ENCODE data around the gene ZNF423. TPM values are rescaled to one million over a fixed set of nuclear protein-coding genes. Genes with fewer than 3 reads are reported as not detected.

Gene ZNF423
- total RNA-seq, 1 experiment from 2014 or later = 43.6 TPM

DNA sequence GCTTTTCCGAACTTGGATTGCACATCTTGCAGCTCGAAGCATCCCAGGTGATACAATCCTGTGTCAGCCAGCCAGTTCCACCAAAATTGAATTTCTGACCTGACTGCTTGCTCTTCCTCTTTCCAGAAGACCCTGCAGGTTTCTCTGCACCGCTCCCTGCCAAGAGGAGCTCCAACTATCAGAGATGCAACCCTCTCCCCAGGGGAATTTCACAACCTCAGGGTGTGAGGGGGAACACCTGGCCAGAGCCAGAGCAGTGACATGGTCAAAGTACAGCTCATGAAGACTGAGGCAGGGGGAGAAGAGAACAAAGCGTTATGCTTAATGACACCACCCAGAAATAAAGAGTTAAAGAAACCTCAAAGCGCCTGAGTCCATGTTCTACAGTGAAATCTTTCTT, 25.0 kb downstream of the ZNF423 start:
- DNase-seq = no peak
- Histone ChIP-seq H3K4me3 (ENCODE audit: insufficient read depth, low read depth, low read length) (no peak overlapping the region), H3K27me3 (ENCODE audit: control insufficient read depth, insufficient read depth, low read length) (no peaks in the 10 kb centered on the region), H3K36me3 (replicated peaks; ENCODE audit: control insufficient read depth, insufficient read depth, low read length) (no peaks in the 10 kb centered on the region; the same call in 1 of the 2 replicates)

DNA sequence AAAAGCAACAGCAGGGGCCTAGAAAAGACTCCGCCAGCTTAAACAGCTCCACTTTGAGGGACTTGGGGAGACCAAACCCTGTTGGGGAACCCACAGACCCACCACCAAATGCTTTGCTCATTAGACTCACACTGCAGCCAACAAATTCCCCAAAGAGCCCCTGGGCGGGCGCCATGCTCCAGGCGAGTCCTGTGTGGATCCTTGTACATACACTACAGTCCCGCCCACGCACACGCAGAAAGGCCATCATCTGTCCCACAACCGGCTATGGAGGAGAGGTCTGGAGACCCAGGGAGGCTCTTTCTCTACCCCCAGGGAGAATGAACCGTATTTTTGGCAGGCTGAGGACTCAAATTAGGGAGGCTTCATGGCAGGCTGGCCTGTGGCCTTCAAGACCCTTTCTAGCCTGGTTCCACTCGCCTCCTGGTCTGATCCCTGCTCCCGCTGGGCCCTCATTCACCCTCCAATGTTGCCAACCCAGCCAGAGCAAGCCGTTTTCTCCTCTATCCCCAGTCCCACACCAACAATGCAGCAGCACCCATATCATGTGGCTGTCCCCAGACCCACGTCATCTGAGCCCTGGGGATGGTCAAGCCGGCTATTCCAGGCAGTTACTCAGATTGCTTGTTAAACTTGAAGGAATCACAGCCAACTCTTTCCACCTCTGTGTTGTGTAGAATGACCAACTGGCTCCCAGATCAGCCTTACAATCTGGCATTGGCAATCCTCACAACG, 27.2 kb downstream of the ZNF423 start:
- H3K27me3 ChIP-seq (ENCODE audit: control insufficient read depth, insufficient read depth, low read length) = no peaks in the 10 kb centered on the region
- no peak overlapping the region for H3K4me3 ChIP-seq (ENCODE audit: insufficient read depth, low read depth, low read length)
- H3K36me3 ChIP-seq (replicated peaks; ENCODE audit: control insufficient read depth, insufficient read depth, low read length) = no peaks in the 10 kb centered on the region; the same call in 1 of the 2 replicates
- DNase-seq = no peak

DNA sequence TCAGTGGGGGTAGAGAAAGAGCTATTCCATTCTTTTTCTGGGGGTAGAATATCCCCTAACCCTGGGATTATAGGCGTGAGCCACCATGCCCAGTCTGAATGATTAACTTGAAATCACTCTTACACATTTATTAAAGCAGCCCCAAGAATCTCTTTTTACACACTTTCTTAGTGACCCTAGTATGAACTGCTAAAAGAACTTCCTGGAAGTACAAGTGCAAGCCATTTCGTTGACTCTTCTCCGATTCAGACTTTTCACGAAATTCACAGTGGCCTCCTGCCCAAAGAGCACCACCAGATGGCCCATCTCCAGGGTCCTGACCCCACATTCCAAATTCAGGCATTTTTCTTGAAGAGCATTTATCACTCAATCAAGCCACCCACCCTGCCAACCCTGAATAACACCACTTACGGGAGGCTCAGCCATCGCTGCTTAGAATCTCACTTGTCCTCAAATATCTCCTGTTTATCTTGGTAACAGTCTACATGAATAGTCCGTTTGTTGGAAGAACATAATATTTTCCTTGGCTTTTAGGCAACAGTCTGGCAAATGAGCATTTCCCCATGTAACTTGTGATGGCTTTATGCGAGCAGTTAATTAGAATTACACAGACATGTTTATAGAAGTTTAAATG, 28.0 kb downstream of the ZNF423 start:
- H3K27me3 ChIP-seq (ENCODE audit: control insufficient read depth, insufficient read depth, low read length) = no peaks in the 10 kb centered on the region
- no peak overlapping the region for H3K4me3 ChIP-seq (ENCODE audit: insufficient read depth, low read depth, low read length)
- no peak for DNase-seq
- H3K36me3 ChIP-seq (replicated peaks; ENCODE audit: control insufficient read depth, insufficient read depth, low read length) = no peaks in the 10 kb centered on the region; the same call in 1 of the 2 replicates

DNA sequence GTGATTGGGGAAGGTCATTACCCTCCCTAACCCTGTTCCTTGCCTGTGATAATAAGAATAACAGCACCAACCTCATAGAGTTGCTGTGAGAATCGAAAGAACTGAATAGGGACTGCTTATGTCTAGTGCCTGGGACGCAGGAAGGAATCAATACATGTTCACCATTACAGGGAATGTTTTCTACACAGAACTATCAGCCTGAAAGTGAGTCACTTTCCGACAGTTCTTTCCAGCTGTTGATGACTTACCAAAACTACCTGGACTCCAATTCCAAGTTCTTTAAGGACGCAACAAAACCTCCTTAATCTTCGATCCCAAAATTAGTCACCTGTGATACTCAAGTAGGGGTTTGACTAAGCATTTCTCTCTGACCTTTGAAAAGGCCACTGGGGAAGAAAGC, 29.4 kb downstream of the ZNF423 start:
- Histone ChIP-seq H3K36me3 (replicated peaks; ENCODE audit: control insufficient read depth, insufficient read depth, low read length) (no peaks in the 10 kb centered on the region; the same call in 1 of the 2 replicates), H3K4me3 (ENCODE audit: insufficient read depth, low read depth, low read length) (no peak overlapping the region), H3K27me3 (ENCODE audit: control insufficient read depth, insufficient read depth, low read length) (no peaks in the 10 kb centered on the region)
- DNase-seq = no peak

DNA sequence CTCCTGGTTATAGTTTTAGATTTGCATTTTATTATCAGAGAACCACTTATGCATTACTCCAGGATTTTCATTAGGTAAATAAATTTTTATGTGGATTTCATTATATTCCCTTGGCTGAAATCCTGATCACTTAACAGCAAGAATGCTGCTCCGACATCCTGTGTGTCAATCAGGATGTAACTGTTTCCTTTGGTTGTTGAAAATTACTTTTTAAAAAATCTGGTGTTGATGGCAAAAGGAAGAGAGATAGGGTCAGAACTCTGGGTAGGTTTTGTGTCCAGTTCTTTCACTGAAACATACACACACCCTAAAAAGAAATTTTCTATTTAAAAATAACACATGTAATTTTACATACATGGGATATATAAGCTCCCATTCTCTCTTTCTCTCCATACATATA, 30.9 kb downstream of the ZNF423 start:
- no peak overlapping the region for H3K4me3 ChIP-seq (ENCODE audit: insufficient read depth, low read depth, low read length)
- H3K36me3 ChIP-seq (replicated peaks; ENCODE audit: control insufficient read depth, insufficient read depth, low read length) = no peaks in the 10 kb centered on the region
- no peak for DNase-seq
- no peaks in the 10 kb centered on the region for H3K27me3 ChIP-seq (ENCODE audit: control insufficient read depth, insufficient read depth, low read length)

DNA sequence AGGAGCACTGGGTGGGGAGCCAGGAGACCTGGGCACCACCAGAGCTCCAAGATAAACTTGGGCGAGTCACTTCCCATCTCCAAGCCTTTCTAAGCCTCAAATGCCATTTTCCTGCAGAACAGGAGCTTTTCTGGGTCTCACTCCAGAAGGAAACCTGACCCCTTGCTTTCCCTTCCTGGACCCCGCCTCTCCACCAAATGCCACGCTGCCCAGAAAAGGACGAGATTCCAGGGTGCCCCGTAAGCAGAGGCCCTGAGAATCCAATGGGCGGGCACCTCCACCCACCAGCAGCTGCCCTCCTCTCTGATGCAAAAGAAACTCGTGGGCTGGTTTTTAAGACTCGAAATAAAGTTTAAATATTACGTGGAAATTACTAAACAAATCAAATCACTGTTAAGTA, 31.3 kb downstream of the ZNF423 start:
- no peaks in the 10 kb centered on the region for H3K36me3 ChIP-seq (replicated peaks; ENCODE audit: control insufficient read depth, insufficient read depth, low read length)
- DNase-seq = no peak
- H3K27me3 ChIP-seq (ENCODE audit: control insufficient read depth, insufficient read depth, low read length) = no peaks in the 10 kb centered on the region
- H3K4me3 ChIP-seq (ENCODE audit: insufficient read depth, low read depth, low read length) = no peak overlapping the region

DNA sequence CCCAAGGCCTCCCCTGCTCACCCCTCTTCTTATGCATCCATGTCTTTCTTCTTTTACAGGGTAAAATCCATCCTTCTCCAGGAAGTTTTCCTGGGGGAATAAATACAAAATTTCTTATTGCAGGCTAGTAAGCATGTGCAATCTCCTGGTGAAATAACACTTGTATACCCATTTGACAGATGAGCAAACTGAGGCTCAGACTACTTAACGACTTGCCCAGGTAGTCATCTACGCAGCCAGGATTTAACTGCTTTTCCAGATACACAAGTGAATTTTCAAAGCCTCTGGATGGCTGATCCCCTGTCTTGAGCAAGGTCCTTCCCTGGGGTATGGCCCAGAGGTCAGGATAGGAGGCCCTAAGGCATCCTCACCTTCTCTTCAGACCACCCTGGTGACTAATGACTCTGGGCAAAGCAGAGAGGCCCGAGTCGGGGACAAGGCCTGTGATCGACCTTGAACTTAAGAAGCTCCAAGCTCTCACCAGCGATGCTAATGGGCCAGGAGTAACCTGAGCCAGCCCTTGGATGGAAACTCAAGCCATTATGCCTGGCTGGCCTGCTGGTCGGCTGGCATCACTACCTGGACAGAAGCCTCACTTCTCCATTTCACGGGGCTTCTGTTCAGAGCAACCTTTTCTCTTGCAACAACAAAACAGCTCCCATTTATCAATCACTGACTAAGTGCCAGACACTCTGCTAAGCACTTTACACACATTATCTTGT, 33.1 kb downstream of the ZNF423 start:
- no peak for DNase-seq
- no peak overlapping the region for H3K4me3 ChIP-seq (ENCODE audit: insufficient read depth, low read depth, low read length)
- H3K36me3 ChIP-seq (replicated peaks; ENCODE audit: control insufficient read depth, insufficient read depth, low read length) = no peaks in the 10 kb centered on the region
- no peaks in the 10 kb centered on the region for H3K27me3 ChIP-seq (ENCODE audit: control insufficient read depth, insufficient read depth, low read length)

DNA sequence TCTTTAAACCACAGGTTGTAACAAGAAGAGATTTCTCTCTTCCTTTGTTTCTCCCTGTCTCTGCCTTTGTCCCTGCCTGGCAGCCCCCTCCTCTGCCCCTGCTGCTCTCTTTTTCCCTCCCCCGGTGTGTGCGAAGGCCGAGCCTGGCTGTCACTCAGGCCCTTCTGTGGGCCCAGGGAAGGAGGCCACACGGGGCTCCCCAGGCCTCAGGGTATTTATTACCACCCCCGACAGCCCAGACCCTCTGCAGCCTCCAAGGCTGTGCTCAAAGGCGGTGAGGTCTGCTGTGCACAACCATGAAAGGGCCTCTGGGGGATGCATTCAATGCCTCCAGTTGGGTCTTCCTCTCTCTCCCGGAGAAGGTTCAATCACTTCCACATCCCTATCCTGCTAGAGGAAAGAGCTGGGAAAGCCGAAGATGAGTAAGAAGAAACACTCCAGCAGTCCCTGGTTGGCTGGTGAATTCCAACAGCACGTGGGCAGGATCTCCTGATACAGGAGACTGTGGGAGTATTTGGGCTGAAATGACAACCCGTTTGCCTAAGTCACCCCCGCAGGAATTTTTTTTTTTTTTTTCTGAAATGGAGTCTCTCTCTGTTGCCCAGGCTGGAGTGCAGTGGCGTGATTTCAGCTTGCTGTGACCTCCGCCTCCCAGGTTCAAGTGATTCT, 34.2 kb downstream of the ZNF423 start:
- Histone ChIP-seq H3K4me3 (ENCODE audit: insufficient read depth, low read depth, low read length) (no peak overlapping the region), H3K36me3 (replicated peaks; ENCODE audit: control insufficient read depth, insufficient read depth, low read length) (no peaks in the 10 kb centered on the region), H3K27me3 (ENCODE audit: control insufficient read depth, insufficient read depth, low read length) (no peaks in the 10 kb centered on the region)
- peak; percentile 78 for DNase-seq

DNA sequence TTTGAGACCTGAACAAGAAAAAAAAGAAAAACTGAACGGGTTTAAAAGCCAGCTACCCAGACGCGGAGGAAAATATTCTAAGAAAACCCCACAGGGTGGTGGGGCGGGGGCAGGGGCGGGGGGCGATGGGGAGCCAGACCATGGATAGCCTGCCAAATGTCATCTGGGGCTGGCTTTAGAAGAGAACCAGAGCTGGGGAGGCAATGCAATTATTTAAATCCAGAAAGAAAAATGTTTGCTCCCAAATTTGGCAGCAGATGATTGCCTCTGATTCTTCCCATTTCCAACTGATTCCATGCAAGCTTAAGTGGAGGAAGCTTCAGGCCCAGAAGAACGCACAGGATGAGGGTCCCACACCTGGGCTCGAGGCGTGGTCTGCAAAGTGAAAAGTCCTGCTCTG, 34.8 kb downstream of the ZNF423 start:
- no peaks in the 10 kb centered on the region for H3K27me3 ChIP-seq (ENCODE audit: control insufficient read depth, insufficient read depth, low read length)
- DNase-seq = no peak
- H3K36me3 ChIP-seq (replicated peaks; ENCODE audit: control insufficient read depth, insufficient read depth, low read length) = no peaks in the 10 kb centered on the region

DNA sequence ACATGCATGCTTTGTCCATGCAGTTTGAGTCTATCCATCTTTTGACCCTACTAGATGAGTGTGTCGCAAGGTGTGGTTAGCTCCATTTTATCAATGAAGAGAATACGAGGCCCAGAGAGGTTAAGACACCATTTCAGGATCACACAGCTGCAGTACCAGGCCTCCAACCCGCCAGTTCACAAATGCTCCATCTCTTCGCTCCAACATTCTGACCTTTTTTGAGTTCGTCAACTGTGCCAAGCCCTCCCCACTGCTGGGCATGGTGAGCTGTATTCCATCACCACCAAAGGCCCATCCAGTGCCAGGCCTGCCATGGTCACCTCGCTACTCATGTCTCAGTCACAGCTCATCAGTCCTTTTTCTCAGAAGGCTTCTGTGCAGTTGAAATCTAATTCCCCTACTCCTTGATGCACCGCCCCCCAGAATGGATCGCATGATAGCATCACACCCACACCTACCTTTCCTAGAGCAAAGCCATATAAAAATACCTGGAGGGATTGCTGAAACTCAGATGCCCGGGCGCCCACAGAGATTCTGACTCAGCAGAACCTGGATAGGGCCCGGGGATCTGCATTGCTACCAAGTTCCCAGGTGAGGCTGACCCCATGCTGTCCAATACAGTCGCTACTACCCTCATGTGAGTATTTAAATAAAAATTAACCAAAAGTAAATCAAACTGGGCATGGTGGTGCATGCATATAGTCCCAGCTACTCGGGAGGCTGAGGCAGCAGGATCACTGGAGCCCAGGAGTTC, 38.0 kb downstream of the ZNF423 start:
- Histone ChIP-seq H3K27me3 (ENCODE audit: control insufficient read depth, insufficient read depth, low read length) (no peaks in the 10 kb centered on the region), H3K36me3 (replicated peaks; ENCODE audit: control insufficient read depth, insufficient read depth, low read length) (no peaks in the 10 kb centered on the region), H3K4me3 (ENCODE audit: insufficient read depth, low read depth, low read length) (no peak overlapping the region)
- DNase-seq = no peak

More for the DNA sequence above, 34.8 kb downstream of the ZNF423 start:
- H3K4me3 ChIP-seq (ENCODE audit: insufficient read depth, low read depth, low read length) = no peak overlapping the region

DNA sequence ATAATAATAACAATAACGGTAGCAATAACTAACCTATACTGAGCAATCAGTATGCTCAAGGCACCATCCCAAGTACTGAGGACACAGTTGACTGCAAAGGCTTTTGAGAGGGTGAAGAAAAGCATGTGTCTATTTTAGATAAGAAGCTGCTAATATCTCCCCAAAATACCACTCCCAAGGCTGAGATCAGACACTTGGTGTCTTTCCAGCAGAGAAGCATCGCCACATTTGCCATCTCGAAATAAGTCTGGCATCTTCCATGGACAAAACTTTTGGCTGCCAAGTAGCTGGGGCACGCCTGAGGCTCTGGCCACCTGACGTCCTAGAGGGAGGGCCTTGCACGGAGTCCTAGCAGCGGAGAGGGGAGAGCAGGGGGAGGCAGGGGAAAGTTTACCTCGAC, 39.0 kb downstream of the ZNF423 start:
- Histone ChIP-seq H3K27me3 (ENCODE audit: control insufficient read depth, insufficient read depth, low read length) (no peaks in the 10 kb centered on the region), H3K4me3 (ENCODE audit: insufficient read depth, low read depth, low read length) (no peak overlapping the region), H3K36me3 (replicated peaks; ENCODE audit: control insufficient read depth, insufficient read depth, low read length) (no peaks in the 10 kb centered on the region)
- no peak for DNase-seq

DNA sequence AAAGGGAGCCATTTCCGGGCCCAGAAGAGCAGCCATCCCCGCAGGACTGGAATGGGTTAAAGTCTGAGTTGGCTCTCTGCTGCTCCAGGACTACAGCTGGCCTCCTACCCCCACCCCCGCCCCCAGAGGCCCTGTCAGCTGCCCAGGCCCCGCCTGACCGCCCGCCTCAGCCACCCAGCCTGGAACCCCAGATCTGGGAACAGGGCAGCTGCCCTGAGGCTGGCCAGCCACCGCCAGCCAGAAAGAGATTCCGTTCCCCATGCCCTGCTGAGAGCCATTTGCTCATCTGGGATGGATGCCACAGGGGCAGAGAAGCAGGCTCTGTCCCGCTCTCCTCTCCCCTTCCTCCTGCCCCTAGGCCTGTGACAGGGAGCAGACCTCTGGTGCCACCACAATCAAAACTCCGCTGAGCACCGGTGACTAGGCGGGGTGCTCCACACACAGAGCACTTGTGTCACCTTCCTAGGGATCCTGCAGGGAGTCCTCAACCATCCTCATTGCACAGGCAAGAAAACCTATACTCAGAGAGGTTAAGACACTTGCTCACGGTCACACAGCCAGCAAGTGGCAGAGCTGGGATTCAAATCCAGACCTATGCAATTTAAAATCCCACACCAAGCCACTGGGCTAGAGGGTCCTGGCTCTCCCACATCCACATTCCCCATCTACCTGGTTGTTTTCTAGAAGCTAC, 44.1 kb downstream of the ZNF423 start:
- Histone ChIP-seq H3K27me3 (ENCODE audit: control insufficient read depth, insufficient read depth, low read length) (no peaks in the 10 kb centered on the region), H3K36me3 (replicated peaks; ENCODE audit: control insufficient read depth, insufficient read depth, low read length) (no peaks in the 10 kb centered on the region), H3K4me3 (ENCODE audit: insufficient read depth, low read depth, low read length) (no peak overlapping the region)
- DNase-seq = peak; percentile 87

DNA sequence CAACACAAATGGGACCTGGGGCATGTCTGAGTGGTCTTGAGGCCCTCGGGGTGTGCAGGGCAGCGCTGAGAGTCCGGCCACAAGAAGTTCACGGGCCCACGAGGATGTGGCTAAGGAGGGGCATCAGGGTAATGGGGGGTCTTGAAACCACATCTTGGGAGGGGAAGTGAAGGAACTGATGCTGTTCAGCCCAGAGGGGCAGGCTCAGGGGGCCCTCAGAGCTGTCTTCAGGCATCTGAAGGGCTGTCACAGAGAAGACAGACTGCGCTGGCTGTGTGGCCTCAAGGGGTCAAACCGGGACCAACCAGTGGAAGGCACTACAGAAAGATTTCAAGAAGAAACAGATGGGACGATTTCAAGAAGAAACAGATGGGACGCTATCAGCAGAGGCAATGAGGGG, 45.1 kb downstream of the ZNF423 start:
- no peaks in the 10 kb centered on the region for H3K27me3 ChIP-seq (ENCODE audit: control insufficient read depth, insufficient read depth, low read length)

DNA sequence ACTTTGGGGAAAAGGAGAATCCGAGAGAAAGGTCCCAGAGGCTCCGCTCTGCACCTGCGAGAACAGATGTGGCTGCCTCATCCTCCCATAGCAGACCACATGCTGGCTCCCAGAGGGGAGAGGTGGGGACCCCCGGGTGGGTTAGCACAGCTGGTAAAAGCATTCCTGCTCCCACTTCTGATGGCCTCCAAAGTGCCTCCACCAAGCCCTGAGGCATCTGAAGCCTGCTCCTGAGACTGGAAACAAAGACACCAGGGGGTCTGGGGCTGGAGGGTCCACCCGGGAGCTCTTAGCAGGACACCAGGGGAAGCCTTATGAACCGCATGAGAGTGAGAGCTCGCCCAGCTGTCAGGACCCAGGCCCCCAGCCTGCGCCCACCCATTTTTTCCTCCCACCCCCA, 46.4 kb downstream of the ZNF423 start:
- H3K27me3 ChIP-seq (ENCODE audit: control insufficient read depth, insufficient read depth, low read length) = no peaks in the 10 kb centered on the region
- H3K4me3 ChIP-seq (ENCODE audit: insufficient read depth, low read depth, low read length) = no peak overlapping the region
- no peaks in the 10 kb centered on the region for H3K36me3 ChIP-seq (replicated peaks; ENCODE audit: control insufficient read depth, insufficient read depth, low read length)
- DNase-seq = no peak

More for the DNA sequence above, 45.1 kb downstream of the ZNF423 start:
- no peaks in the 10 kb centered on the region for H3K36me3 ChIP-seq (replicated peaks; ENCODE audit: control insufficient read depth, insufficient read depth, low read length)
- no peak for DNase-seq
- no peak overlapping the region for H3K4me3 ChIP-seq (ENCODE audit: insufficient read depth, low read depth, low read length)

Data from H7 (cell line).